Activated T-helper 17 cell treated with anti-CD3 and anti-CD28 coated beads, Interleukin-2, amount 50 U/mL, for 72 hours (primary cell): ENCODE measurements around the gene ELMO2. TPM values are rescaled to one million over a fixed set of nuclear protein-coding genes. Genes with fewer than 3 reads are reported as not detected.

Experiments
- ATAC-seq: fragments of 150-1000 bp; cut with Tn5 transposase; replicated peaks from 2 replicates; pipeline ENCODE4 v1.10.0; 2021; ENCODE audit warnings: mild to moderate bottlenecking, moderate library complexity
- H3K27ac Mint-ChIP-seq: one replicate; pipeline ENCODE4 v1.8.0; 2022; ENCODE audit warnings: mixed read lengths
- H3K27me3 Mint-ChIP-seq: one replicate; pipeline ENCODE4 v1.8.0; 2022; ENCODE audit warnings: mixed read lengths
- H3K36me3 Mint-ChIP-seq: one replicate; pipeline ENCODE4 v1.8.0; 2022; ENCODE audit warnings: low read depth, mild to moderate bottlenecking, mixed read lengths
- H3K4me1 Mint-ChIP-seq: one replicate; pipeline ENCODE4 v1.8.0; 2022; ENCODE audit warnings: mixed read lengths
- H3K4me3 Mint-ChIP-seq: one replicate; pipeline ENCODE4 v1.8.0; 2022; ENCODE audit warnings: mild to moderate bottlenecking, mixed read lengths
- H3K9me3 Mint-ChIP-seq: one replicate; pipeline ENCODE4 v1.8.0; 2022; ENCODE audit warnings: mixed read lengths
- total RNA-seq, 2 donors: library from RNA; stranded (reverse); gene quantifications; one replicate each; pipeline ENCODE4 v1.2.3, GENCODE V29; 2022

ELMO2 gene
- total RNA-seq, 2 donors from 2014 or later = 54.6 to 57.2 TPM

DNA sequence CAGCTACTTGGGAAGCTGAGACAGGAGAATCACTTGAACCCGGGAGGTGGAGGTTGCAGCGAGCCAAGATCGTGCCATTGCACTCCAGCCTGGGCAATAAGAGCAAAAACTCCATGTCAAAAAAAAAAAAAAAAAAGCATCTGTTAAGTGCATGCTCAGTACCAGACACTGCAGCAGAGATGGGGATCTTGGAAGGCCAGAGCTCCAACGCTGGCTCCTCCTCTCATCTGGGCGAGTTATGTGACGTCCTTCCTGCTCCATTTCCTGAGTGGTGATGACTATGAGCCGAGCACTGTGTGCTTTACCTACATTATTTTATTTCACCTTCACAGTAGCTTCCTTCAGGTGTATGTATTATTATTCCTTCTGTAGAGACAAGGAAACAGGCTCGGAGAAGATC, 59.6 kb downstream of the ELMO2 start:
- peaks cover 19% of the 10 kb centered on the region for H3K4me1 Mint-ChIP-seq
- no peaks in the 10 kb centered on the region for H3K27me3 Mint-ChIP-seq
- no peak overlapping the region for H3K4me3 Mint-ChIP-seq
- H3K36me3 Mint-ChIP-seq = peaks cover 25% of the 10 kb centered on the region
- H3K9me3 Mint-ChIP-seq = no peaks in the 10 kb centered on the region
- H3K27ac Mint-ChIP-seq = no peak overlapping the region
- no peak for ATAC-seq

DNA sequence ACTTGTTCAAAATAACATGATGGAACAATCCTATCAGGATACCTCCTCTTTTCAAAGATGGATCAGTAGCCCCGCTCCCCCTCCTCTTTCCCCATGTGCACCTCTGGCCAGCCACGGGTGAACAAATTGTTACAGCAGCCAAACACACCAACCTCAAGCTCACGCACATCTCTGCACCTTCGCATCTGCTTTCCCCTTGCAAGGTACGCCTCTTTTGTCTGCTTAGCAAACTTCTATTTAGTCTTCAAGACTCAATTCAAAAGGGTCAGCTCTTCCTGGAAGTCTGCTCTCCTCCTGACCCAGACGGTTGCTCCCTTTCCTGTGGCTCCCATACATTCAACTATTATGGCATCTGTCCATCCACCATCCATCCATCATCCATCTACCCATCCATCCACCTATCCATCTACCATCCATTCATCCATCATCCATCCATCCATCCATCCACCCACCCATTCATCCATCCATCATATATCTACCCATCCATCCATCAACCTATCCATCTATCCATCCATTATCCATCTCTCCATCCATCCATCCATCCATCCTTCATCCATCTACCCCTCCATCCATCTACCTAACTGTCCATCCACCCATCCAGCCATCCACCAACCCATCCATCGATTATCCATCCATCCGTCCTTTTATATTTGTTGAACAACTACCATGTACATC, 61.8 kb downstream of the ELMO2 start:
- Mint-ChIP-seq H3K36me3 (peaks cover 11% of the 10 kb centered on the region), H3K4me3 (no peak overlapping the region), H3K9me3 (no peaks in the 10 kb centered on the region), H3K4me1 (peaks cover 10% of the 10 kb centered on the region), H3K27me3 (no peaks in the 10 kb centered on the region), H3K27ac (no peak overlapping the region)
- ATAC-seq = no peak

DNA sequence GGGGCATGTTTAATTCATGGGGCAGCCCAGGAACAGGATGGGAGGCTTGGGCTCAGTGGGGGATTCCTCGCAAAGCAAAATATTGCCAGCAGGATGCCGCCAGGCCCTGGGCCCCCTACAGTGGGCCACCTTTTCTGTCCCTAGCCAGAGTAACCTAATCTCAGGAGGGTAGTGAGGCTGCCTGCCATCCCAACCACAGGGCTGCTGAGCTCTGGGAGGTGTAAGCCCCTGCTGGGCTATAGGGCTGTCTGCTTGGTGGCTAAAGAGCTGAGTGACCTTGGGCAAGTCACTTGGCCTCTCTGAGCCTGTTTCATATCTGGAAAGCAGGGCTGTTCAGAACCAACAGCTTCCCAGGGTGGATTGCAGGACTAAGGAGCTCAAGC, 62.4 kb downstream of the ELMO2 start:
- peak overlapping the region; percentile 65 for H3K4me3 Mint-ChIP-seq

DNA sequence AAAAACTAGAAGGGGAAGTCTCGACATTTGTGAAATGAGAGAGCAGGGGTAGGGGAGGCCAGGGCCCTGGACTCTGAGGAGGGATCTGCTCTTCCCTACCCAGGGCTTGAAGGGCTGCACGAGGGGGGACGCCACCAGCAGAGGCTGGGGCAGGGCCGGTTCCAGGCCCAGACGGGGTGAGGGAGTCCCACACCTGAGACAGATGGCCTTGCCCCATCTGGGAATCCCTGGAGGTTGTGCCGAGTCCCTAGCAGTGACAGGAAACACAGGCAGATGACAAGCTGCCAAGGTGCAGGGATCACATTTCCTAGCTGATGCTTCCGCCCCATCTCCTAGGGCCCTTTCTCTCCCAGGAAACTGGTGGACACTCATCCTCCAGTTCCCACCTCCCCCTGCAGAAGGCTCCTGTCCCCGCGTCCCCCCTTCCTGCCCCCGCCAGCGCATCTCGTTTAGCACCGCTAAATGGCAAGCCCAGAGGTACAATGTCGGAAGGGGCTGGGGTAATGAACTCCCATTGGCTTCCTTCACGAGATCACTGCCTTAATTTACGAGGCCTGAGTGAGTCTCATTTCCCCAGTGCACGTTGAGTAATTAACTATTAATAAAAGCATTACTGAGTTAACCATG, 63.0 kb downstream of the ELMO2 start:
- peaks cover 7% of the 10 kb centered on the region for H3K4me1 Mint-ChIP-seq
- peaks cover 5% of the 10 kb centered on the region for H3K27me3 Mint-ChIP-seq
- peak overlapping the region; percentile 65 for H3K4me3 Mint-ChIP-seq
- H3K27ac Mint-ChIP-seq = peak overlapping the region; percentile 83
- no peaks in the 10 kb centered on the region for H3K9me3 Mint-ChIP-seq
- H3K36me3 Mint-ChIP-seq = peaks cover 11% of the 10 kb centered on the region
- peak; percentile 19 for ATAC-seq

More for the DNA sequence above, 62.4 kb downstream of the ELMO2 start:
- ATAC-seq = no peak
- H3K4me1 Mint-ChIP-seq = peaks cover 7% of the 10 kb centered on the region
- H3K36me3 Mint-ChIP-seq = peaks cover 11% of the 10 kb centered on the region
- H3K27me3 Mint-ChIP-seq = peaks cover 2% of the 10 kb centered on the region
- H3K27ac Mint-ChIP-seq = no peak overlapping the region
- H3K9me3 Mint-ChIP-seq = no peaks in the 10 kb centered on the region

DNA sequence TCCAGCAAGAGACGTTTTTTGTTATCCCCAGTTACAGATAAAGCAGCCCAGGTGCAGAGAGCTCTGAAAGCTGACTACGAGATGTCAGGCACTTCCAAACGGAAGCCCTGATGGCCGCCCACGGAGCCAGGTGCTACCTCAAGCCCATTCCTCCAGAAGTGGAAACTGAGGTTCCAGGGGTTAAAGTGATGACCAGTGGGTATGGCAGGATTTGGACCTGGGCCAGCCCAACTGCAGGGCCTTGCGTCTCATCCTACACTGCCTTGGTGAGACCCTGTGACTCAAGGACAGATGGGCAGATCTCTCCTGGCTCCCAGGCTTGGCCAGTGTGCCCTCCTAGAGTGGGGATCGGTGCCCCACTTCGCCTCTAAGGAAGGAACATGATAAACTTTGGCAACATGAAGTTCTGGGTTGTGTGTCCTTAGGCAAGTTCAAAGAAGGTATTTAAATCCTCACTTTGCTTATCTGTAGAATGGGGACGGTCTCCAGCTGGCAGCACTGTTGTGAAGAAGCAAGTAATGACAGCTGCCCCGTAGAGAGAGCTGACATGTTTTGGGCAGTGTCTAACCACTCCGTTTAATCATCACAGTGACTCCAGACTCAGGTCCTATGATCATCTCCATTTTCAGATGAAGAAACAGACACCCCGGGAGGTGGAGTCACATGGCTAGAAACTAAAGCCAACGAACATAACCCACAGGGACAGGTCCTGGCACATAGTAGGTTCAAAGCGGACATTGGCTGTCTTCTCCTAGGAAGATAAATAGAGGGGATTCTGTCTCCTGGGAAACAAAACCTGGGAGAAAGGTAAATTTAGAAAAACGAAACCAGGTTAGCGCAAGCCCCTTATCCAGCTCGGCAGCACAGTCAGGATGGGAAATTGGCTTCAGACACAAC, 63.7 kb downstream of the ELMO2 start:
- Mint-ChIP-seq H3K4me3 (peak overlapping the region; percentile 65), H3K4me1 (peaks cover 7% of the 10 kb centered on the region), H3K27ac (peak overlapping the region; percentile 83), H3K27me3 (peaks cover 5% of the 10 kb centered on the region), H3K9me3 (no peaks in the 10 kb centered on the region), H3K36me3 (peaks cover 11% of the 10 kb centered on the region)
- ATAC-seq = peak; percentile 45

DNA sequence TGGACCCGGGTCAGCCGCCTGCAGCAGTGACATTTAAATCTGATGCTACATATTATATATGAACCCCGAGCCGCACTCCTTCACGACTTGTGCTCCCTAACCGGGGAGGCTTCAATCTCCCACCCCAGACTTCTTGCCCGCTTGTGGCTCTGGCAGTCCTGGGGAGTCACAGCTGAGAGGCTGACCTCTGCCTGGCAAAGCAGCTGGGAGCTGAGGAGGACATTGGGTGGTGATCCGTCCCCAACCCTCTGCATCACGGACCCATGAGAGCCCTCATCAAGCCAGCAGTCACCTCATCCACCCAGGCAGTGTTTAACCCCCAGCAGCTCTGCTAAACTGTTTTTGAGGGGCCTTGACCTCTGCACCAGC, 64.4 kb downstream of the ELMO2 start:
- no peaks in the 10 kb centered on the region for H3K9me3 Mint-ChIP-seq
- no peak overlapping the region for H3K27ac Mint-ChIP-seq
- no peak for ATAC-seq
- H3K27me3 Mint-ChIP-seq = peaks cover 5% of the 10 kb centered on the region
- H3K4me1 Mint-ChIP-seq = peaks cover 7% of the 10 kb centered on the region
- no peak overlapping the region for H3K4me3 Mint-ChIP-seq
- H3K36me3 Mint-ChIP-seq = peaks cover 10% of the 10 kb centered on the region

DNA sequence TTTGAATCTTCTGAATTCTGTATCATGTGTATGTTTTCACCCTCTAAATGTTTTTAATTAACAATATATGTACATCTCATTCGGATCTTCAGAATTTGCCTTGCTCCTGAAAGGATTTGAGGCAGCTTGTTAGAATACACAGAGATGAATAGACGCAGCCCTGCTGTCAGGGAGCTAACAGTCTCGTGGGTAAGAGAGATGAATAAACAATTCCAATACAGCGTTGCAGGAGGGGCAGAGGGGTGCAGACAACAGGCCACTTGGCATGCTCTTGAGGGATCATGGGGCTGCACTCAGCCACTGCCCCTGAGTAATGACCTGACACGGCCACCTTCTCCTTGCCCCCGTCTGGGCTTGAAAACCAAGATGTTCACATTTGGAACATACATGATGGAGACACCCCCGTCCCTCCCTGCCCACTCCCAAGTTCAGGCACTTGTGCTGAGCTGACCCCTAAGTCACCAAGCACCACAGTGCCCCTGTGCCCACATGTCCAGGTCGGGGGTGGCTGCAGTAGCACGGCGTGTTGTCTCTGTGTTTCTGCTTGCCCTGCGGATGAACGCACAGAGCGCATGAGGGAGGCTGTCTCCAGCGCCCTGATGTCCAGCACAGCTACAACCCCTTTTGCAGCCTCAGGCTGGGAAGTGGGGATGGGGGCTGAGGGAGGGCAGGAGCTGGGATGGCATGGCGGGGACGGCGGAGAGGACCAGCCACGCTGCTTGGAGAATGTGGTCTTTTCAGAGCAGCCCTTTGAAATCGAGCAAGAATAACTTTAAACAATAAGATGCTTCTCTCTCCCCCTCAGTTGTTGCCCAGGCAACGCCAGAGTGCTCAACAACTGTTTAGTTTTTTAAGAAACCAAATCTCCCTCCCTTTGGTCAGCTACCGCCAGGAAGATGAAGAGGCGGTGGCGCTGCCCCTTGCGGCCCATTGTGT, 65.1 kb downstream of the ELMO2 start:
- Mint-ChIP-seq H3K36me3 (peaks cover 5% of the 10 kb centered on the region), H3K27ac (no peak overlapping the region), H3K9me3 (no peaks in the 10 kb centered on the region), H3K4me1 (peaks cover 7% of the 10 kb centered on the region), H3K27me3 (peaks cover 5% of the 10 kb centered on the region), H3K4me3 (no peak overlapping the region)
- ATAC-seq = no peak

DNA sequence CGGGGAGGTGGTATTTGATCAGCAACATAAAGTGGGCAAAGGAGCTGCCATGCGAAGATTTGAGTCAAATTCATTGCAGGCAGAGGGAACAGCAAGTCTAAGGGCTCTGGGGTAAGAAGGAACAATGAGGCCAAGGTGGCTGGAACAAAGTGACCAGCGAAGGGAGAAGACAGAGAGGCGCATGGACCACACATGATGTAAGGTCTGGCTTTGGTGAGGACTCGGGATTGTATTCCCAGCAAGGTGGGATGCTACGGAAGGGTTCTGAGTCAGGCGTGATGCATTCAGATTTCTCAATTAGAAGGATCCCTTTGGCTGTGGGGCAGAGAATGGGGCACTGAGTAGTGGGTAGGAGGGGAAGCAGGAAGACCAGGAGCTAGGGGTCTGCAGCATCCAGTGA, 67.4 kb downstream of the ELMO2 start:
- Mint-ChIP-seq H3K9me3 (no peaks in the 10 kb centered on the region), H3K4me3 (no peak overlapping the region), H3K27ac (no peak overlapping the region), H3K4me1 (peaks cover 7% of the 10 kb centered on the region), H3K27me3 (peaks cover 11% of the 10 kb centered on the region), H3K36me3 (no peaks in the 10 kb centered on the region)
- no peak for ATAC-seq

DNA sequence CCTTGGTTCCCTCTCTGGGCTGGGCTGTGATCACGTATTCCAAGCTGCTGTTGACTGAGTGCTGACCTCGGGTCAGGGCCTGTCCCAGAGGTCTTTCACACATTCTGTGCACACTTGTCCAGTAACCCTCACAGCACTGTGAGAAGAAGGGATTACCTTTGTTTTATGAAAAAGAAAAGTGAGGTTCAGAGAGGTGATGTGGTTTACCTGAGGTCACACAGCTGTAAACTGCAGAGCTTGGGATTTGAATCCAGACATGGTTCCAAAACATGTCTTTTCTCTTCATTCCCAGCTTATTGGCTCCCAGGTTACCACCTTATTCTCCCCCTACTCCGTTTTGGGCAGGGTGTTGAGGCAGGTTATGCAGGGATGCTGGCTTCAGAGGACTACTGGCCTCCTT, 69.7 kb downstream of the ELMO2 start:
- Mint-ChIP-seq H3K9me3 (no peaks in the 10 kb centered on the region), H3K36me3 (no peaks in the 10 kb centered on the region), H3K4me3 (no peak overlapping the region), H3K4me1 (no peaks in the 10 kb centered on the region), H3K27ac (no peak overlapping the region), H3K27me3 (peaks cover 11% of the 10 kb centered on the region)
- no peak for ATAC-seq

DNA sequence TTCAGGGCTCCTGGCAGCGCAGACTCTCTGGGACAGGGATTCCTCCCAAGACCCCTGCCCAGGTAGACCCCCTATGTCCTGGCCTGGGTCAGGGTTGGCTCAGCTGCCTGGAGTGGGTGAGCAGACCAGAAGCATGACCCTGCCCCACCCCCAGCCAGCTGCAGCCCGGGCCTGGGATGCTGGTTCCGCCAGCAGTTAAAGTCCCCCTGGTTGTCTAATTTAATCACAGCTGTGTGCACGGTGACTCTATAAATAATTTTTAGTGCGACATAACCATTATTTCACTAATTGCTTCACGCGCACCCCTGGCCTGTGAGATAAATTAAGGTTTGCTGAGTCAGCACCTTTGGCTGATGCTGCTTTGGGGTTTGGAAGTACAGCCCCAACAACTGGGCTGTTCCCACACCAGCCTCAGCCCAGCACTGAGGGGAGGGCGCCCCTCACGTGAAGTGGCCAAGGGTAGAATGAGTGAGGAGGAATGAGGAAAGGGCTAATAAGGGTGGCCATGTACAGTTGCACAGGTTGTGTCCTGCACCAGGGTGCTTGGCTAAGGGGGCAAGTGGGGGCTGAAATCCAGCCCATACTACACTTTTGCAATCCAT, 72.0 kb downstream of the ELMO2 start:
- Mint-ChIP-seq H3K27me3 (peaks cover 22% of the 10 kb centered on the region), H3K36me3 (no peaks in the 10 kb centered on the region)
- ATAC-seq = no peak

DNA sequence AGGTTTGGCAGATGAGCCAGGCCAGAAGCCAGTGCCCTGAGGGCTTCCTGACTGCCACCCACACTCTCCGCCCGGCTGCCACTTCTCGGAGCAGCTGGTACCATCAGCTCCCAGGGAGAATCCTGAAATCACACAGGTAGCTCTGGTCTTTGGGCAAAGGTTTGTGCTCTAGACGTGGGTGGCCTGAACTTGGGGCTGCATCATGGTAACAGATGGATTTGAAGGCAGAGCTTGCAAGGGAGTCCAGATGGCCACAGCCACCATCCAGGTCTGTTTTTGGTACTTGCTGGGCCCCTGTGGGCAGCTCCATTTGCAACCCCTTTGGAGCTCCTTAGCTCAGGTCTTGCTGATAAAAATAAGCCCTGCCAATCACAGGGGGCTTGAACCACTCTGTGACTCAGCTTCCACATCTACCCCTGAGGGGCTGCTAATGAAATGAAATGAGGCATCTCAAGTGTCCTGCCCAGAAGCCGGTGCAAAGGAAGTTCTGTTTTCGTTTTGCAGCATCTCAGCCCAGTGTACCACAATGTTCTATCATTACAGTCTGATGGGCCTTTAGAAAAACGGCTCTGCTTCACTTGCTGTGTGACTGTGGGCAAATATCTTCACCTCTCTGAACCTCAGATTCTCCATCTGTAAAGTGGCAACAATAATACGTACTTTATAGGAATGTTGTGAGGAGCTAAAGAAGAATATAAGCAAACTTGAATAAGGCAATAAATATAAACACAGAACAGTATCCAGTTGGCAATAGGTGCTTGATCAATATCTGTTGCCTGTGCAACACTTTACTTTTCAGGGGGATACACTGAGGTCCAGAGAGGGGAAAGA, 73.0 kb downstream of the ELMO2 start:
- no peak for ATAC-seq
- no peak overlapping the region for H3K27ac Mint-ChIP-seq
- H3K9me3 Mint-ChIP-seq = no peaks in the 10 kb centered on the region
- peaks cover 19% of the 10 kb centered on the region for H3K27me3 Mint-ChIP-seq
- H3K4me3 Mint-ChIP-seq = no peak overlapping the region
- no peaks in the 10 kb centered on the region for H3K4me1 Mint-ChIP-seq
- H3K36me3 Mint-ChIP-seq = no peaks in the 10 kb centered on the region

More for the DNA sequence above, 72.0 kb downstream of the ELMO2 start:
- H3K4me1 Mint-ChIP-seq = no peaks in the 10 kb centered on the region
- no peak overlapping the region for H3K4me3 Mint-ChIP-seq
- H3K27ac Mint-ChIP-seq = no peak overlapping the region
- no peaks in the 10 kb centered on the region for H3K9me3 Mint-ChIP-seq

DNA sequence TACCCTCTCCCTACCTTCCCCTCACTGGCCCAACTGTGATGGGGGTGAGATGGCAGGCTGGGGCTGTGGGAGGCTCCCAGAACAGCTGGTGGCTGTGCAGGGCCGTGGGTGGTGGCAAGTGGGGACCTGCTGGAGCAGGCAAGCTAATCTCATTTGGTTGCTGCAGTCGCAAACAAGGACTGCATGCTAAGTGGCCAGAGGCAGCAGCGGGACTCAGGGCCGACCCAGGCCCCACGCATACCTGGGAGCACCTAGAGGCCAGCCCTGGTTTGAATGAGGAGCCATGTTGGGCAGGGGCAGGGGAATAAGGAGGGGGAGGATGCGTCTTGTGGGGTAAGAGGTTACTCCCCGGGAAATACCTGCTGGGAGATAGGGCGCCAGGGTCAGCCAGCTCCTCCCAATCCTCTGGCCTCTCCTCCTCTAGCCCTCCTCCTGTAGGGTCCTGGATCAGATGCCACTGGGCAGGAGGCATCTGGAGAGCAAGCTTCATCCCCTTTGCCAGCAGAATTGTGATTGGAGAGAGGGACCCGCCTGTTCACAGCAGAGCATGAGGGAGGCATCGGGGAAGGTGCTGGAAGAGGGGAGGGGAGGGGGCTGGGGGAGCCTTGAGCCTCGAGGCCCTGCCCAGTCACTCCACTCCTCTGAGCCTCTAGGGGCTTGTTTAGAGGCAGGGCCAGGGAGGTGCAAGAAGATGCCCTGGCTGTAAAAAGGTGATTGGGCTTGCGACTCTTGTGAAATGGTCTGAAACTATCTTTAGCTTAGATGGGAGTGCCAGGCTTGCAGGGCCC, 73.8 kb downstream of the ELMO2 start:
- H3K27ac Mint-ChIP-seq = no peak overlapping the region
- H3K27me3 Mint-ChIP-seq = peaks cover 19% of the 10 kb centered on the region

More for the DNA sequence above, 73.8 kb downstream of the ELMO2 start:
- no peak for ATAC-seq
- Mint-ChIP-seq H3K4me3 (no peak overlapping the region), H3K36me3 (no peaks in the 10 kb centered on the region), H3K4me1 (no peaks in the 10 kb centered on the region), H3K9me3 (no peaks in the 10 kb centered on the region)
